GM06990 (cell line): ENCODE measurements around the gene DAPK2.

ENCODE experiments used
- DNase-seq: peaks from one replicate; pipeline ENCODE4 v3.0.0-alpha.2; 2011; ENCODE audit not compliant: insufficient read length; ENCODE audit errors: extremely low read depth
- H3K27me3 ChIP-seq: replicated peaks from 2 replicates; pipeline ENCODE4 v1.6.0; 2011; ENCODE audit warnings: low read length; ENCODE audit not compliant: control insufficient read depth, insufficient read depth
- H3K36me3 ChIP-seq: 2 replicates; pipeline ENCODE4 v1.5.1; 2011; ENCODE audit warnings: low read length; ENCODE audit not compliant: control insufficient read depth, insufficient read depth
- H3K4me3 ChIP-seq: replicated peaks from 2 replicates; pipeline ENCODE4 v1.5.1; 2011; ENCODE audit warnings: low read depth, mild to moderate bottlenecking, control low read depth, low read length
- TF ChIP-seq, protein P1 (sequence below): IDR thresholded peaks from 2 replicates; pipeline ENCODE4 v1.5.1; 2011; ENCODE audit warnings: low read length, control low read depth, mild to moderate bottlenecking, inconsistent platforms; ENCODE audit not compliant: insufficient read depth, poor library complexity, severe bottlenecking

DAPK2 gene

DNA sequence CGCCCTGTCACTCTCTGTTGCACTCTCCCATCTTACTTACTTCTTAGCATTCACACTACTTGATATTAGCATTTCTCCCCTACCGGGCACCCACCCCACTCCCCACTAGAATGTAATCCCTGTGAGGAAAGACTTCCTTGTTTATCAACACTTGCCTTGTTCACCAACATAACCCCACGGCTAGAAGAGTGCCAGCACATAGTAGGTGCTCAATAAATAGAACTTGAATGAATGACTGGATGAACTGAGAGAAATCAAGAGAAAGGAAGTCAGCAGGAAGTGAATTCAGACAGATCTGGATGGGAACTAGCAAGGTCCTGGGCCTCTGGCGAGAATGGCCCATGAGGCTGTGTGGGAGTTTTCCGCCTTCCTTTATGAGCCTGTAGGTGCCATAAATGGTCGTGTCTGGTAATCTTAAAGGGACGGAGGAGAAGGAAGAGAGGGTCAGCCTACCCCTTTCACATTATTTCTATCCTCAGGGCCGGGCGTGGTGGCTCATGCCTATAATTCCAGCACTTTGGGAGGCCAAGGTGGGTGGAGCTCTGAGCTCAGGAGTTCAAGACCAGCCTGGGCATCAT lies 170.1 kb downstream of the DAPK2 start:
- DNase-seq: no peak
- H3K4me3 ChIP-seq: no peak overlapping the region
- TF ChIP-seq, protein P1, sequence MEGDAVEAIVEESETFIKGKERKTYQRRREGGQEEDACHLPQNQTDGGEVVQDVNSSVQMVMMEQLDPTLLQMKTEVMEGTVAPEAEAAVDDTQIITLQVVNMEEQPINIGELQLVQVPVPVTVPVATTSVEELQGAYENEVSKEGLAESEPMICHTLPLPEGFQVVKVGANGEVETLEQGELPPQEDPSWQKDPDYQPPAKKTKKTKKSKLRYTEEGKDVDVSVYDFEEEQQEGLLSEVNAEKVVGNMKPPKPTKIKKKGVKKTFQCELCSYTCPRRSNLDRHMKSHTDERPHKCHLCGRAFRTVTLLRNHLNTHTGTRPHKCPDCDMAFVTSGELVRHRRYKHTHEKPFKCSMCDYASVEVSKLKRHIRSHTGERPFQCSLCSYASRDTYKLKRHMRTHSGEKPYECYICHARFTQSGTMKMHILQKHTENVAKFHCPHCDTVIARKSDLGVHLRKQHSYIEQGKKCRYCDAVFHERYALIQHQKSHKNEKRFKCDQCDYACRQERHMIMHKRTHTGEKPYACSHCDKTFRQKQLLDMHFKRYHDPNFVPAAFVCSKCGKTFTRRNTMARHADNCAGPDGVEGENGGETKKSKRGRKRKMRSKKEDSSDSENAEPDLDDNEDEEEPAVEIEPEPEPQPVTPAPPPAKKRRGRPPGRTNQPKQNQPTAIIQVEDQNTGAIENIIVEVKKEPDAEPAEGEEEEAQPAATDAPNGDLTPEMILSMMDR: no peak
- no peaks in the 10 kb centered on the region for H3K36me3 ChIP-seq
- H3K27me3 ChIP-seq: no peaks in the 10 kb centered on the region

DNA sequence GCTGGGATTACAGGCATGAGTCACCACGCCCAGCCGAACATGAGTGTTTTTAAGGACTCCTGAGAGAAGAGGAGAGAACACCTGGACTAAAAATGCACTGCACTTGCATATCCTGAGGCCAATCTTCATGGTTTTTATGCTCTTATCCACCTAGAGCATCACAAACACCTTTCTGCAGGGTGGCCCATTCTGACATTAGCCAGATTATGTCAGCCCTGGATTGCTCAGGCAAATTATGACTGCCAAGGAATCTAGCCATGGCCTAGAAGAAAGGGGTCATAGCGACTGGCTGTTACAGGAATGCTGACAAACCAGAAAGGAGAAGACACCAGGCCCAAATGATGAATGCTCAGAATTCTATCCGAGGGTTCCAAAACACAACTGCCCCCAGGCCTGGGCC lies 171.7 kb downstream of the DAPK2 start:
- Histone ChIP-seq H3K4me3 (no peak overlapping the region), H3K27me3 (no peaks in the 10 kb centered on the region), H3K36me3 (no peaks in the 10 kb centered on the region)
- no peak for DNase-seq
- TF ChIP-seq, protein P1: no peak

DNA sequence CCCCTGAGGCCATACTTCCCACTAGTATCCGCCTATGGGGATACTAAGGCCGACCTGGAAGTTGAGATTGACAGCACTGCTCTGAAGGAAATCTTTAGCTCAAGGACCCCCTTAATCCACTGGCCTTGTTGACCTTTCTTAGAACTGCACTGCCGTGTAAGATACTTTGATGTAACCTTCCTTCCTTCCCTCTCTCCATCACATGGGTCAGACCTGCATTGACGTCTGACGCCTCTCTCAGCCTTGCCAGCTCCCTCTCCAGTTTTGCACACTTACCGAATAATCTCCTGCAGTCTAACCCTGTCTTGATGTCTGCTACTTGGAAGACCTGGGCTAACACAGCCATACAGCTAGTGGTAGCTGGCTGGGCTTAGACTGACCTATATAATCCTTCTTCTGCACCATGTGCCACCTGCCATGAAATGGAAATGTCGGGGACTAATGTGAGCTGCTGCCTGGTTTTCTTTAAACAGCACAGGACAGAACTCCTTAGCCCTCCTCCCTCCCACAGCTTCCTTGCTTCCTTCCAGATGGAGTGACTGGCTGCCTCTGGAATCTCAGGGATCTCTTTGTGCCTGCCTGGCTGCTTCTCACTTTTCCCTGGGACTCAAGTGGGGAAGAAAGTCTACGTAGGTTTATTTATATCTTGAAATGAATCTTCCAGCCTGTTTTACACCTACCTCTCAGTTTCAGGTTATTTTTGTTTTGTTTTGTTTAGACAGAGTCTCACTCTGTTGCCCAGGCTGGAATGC lies 173.3 kb downstream of the DAPK2 start:
- H3K36me3 ChIP-seq: no peaks in the 10 kb centered on the region
- H3K27me3 ChIP-seq: no peaks in the 10 kb centered on the region
- H3K4me3 ChIP-seq: no peak overlapping the region
- TF ChIP-seq, protein P1: no peak
- no peak for DNase-seq

DNA sequence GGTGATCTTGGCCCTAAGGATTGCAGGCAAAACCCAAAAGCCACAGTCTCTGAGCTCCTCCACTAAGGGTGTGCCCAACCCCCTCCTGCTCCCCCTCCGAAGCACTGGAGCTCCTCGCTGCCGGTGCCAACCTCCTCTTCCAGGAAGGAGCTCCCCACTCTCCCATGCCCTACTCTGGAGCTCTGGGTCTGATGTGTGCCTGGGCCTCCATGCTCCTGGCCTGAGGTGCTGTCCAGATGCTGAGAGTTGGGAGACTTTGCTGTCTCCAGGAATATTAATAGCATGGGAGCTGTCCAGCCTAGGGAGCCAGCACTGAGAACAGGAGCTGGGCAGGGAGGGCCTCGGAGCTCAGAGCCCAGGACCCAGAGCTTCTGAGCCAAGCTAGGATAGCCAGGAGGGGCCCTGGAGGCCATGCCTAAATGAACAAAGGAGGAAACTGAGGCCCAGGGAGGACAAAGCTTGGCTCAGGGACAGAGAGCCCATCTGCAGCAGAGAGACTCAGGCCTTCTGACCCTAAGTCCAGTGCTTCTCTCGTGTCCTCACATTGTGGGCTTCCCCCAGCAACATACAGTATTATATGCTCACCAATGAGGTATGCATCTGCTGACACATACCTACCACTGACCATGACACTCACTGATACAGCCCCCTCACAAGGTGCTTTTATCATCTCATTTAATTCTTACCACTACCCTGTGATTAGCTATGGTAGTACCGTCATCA lies 175.6 kb downstream of the DAPK2 start:
- TF ChIP-seq, protein P1: no peak
- Histone ChIP-seq H3K27me3 (no peaks in the 10 kb centered on the region), H3K4me3 (no peak overlapping the region), H3K36me3 (no peaks in the 10 kb centered on the region)
- DNase-seq: no peak

DNA sequence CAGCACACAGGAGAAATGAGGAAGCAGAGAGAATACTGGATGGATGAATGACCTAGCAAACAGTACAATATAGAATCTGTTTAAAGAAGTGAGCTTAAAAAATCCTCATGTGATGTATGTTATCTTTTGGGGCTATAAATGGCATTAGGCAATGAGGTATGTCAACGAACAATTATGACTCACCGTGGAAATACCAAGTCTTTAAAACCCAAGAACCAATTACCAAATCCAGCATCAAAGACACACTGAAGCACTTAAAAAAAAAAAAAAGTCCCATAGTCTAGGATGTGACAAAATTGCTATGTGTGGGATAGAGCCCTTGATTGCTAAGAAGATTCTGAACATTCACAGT lies 176.3 kb downstream of the DAPK2 start:
- peak; percentile 63 for DNase-seq
- no peak overlapping the region for H3K4me3 ChIP-seq

More for the DNA sequence above, 176.3 kb downstream of the DAPK2 start:
- no peaks in the 10 kb centered on the region for H3K27me3 ChIP-seq
- no peaks in the 10 kb centered on the region for H3K36me3 ChIP-seq
- TF ChIP-seq, protein P1: no peak
